AG04449 (cell line): ENCODE measurements around the gene GAL.

ENCODE experiments used
- CTCF ChIA-PET: fragments of 350-600 bp; formaldehyde crosslinking; extraction: SDS; loops from one replicate; lab custom pipeline; 2021; ENCODE audit warnings: antibody characterized with exemption; lab: Yijun Ruan, JAX
- POLR2A ChIA-PET: fragments of 400-600, 350-600 bp; formaldehyde crosslinking; extraction: SDS; loops from one replicate; lab custom pipeline; 2020; ENCODE audit warnings: antibody characterized with exemption, inconsistent platforms; lab: Yijun Ruan, JAX
- DNase-seq: peaks from one replicate; pipeline ENCODE4 v3.0.0-alpha.2; 2010; ENCODE audit warnings: low read depth, low spot score
- H3K4me3 ChIP-seq: 2 replicates; pipeline ENCODE4 v1.5.1; 2011; ENCODE audit warnings: low read depth, mild to moderate bottlenecking, control low read depth, low read length
- TF ChIP-seq, protein P1 (sequence below): IDR thresholded peaks from one replicate; pipeline ENCODE4 v1.5.1; 2011; ENCODE audit warnings: mild to moderate bottlenecking, moderate library complexity, low read length, control low read depth, inconsistent platforms; ENCODE audit not compliant: insufficient read depth; ENCODE audit errors: missing control alignments

Gene GAL

GRCh38 chr11:68711114-68711513 is 26.8 kb downstream of the GAL start:
- TF ChIP-seq, protein P1, sequence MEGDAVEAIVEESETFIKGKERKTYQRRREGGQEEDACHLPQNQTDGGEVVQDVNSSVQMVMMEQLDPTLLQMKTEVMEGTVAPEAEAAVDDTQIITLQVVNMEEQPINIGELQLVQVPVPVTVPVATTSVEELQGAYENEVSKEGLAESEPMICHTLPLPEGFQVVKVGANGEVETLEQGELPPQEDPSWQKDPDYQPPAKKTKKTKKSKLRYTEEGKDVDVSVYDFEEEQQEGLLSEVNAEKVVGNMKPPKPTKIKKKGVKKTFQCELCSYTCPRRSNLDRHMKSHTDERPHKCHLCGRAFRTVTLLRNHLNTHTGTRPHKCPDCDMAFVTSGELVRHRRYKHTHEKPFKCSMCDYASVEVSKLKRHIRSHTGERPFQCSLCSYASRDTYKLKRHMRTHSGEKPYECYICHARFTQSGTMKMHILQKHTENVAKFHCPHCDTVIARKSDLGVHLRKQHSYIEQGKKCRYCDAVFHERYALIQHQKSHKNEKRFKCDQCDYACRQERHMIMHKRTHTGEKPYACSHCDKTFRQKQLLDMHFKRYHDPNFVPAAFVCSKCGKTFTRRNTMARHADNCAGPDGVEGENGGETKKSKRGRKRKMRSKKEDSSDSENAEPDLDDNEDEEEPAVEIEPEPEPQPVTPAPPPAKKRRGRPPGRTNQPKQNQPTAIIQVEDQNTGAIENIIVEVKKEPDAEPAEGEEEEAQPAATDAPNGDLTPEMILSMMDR, result no peak
- H3K4me3 ChIP-seq, result no peak overlapping the region
- ChIA-PET POLR2A (no interaction called here), CTCF (no interaction called here)
- no peak for DNase-seq

DNA sequence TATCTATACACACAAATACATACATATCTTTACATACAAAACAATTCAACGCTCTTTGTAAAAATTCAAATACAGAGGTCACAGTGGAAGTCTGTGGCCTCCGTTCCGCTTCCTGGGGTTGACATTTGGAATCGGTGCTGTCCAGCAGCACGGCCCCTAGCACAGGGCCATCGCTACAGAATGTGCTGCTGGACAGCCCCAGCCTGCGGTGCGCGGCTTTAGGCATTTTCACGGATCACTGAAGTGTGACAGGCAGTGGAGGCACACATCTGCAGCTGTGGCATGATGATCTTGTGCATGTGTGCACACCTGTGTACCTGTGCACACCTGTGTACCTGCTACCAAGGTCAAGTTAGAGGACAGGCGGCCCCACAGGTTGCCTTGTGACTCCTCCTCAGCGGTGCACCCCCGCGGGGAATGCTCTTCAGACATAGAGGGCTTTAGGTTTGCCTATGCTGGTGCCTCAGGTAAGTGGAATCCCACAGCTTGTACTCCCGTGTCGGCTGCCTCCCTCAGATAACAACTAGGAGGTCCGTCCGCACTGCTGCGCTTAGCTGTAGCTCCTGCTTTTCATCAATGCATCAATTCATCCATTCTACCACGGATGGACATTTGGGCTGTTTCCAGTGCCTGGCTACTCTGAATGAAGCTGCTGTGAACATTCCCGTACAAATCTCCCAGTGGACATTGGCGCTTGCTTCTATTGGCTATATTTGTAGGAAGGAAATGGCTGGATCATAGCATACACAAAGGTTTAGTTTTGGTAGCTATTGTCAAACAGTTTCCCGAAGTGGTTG is 29.9 kb downstream of the GAL start:
- H3K4me3 ChIP-seq, result no peak overlapping the region
- ChIA-PET POLR2A (no interaction called here), CTCF (no interaction called here)
- no peak for DNase-seq
- TF ChIP-seq, protein P1, result no peak

DNA sequence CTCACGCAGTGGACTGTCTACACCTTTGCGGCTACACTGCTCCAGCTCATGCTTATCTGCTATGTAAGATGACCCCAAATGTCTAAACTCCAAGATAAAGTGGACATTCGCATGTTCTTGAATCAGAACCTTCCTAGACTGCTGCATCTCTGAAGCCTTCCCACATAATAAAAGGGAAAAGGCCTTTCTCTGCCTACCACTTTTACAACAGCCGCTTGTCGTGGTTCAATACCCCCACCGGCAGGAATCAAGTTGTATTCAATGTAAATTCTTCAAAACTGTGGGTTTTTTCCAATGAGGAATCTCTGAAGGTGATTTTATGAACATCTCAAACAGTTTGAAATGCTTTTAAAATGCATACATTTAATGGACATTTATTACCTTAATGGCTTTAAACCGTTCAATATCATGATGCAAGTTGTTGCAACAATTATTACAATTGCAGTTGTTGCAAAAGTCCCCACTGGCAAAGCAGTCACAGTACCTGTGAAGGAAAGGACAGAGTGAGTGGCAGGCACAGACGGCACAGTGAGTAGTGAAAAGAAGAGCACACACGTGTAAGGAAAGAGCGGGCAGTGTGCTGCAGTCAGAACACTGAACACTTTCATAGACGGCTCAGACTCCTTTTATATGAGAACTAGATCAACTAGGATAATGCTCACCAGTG is 31.2 kb downstream of the GAL start:
- POLR2A ChIA-PET, result no interaction called here
- DNase-seq, result no peak
- CTCF ChIA-PET, result interaction anchor here (1.3 kb wide), 1 partner anchor 16 kb away, joined by 3 read pairs; no protein-coding TSS in a partner anchor
- no peak overlapping the region for H3K4me3 ChIP-seq
- TF ChIP-seq, protein P1, result no peak

- ChIA-PET POLR2A (no interaction called here), CTCF (no interaction called here)
- H3K4me3 ChIP-seq, result no peak overlapping the region
- TF ChIP-seq, protein P1, result no peak
- no peak for DNase-seq
Observed at GRCh38 chr11:68721075-68721474, 36.7 kb downstream of the GAL start.

DNA sequence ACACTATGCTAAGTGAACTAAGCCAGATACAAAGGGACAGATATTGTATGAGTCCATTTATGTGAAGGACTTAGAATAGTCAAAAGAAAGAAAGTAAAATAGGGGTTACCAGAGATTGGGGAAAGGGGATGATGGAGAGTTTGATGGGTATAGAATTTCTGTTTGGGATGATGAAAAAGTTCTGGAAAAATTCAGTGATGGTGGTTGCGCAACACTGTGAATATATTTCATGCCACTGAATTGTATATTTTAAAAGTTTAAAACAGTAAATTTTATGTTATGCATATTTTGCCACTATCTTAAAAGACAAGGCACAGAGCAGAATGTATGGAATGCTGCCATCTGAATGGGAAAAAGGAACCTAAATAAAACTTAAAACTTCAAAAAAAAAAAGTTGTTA is 37.8 kb downstream of the GAL start:
- no peak overlapping the region for H3K4me3 ChIP-seq
- ChIA-PET CTCF (interaction anchor here (1.0 kb wide), 1 partner anchor 10 kb away, joined by 4 read pairs; no protein-coding TSS in a partner anchor), POLR2A (no interaction called here)
- TF ChIP-seq, protein P1, result no peak
- no peak for DNase-seq

GRCh38 chr11:68724293-68724692 is 39.9 kb downstream of the GAL start:
- no peak for DNase-seq
- CTCF ChIA-PET, result no interaction called here
- POLR2A ChIA-PET, result no interaction called here
- no peak overlapping the region for H3K4me3 ChIP-seq
- TF ChIP-seq, protein P1, result no peak
